Breast epithelium (tissue), 3 donors: ENCODE results near the gene SMYD2.

Experiments
- CTCF ChIP-seq, 3 donors: fragments of 450-650 bp; IDR thresholded peaks; one replicate each; pipeline ENCODE4 v1.5.1; 2016 to 2017; ENCODE audit warnings: antibody characterized with exemption in 3 of 3, mild to moderate bottlenecking in 3 of 3, moderate library complexity in 3 of 3
- POLR2A ChIP-seq: fragments of 450-650 bp; IDR thresholded peaks from one replicate; pipeline ENCODE4 v1.6.1; 2016; ENCODE audit warnings: antibody characterized with exemption, mild to moderate bottlenecking, moderate library complexity
- POLR2AphosphoS5 ChIP-seq, 3 donors: sonication (generic); formaldehyde crosslinking; IDR thresholded peaks; one replicate each; pipeline ENCODE4 v1.6.1; 2017; ENCODE audit warnings: antibody characterized with exemption in 3 of 3

GRCh38 chr1:214344897-214345296 is 63.9 kb downstream of the SMYD2 start:
- TF ChIP-seq CTCF (IDR thresholded peaks at IDR 0.05) (no peak), POLR2A (no peak), POLR2AphosphoS5 (IDR thresholded peaks at IDR 0.05) (no peak)
